Nephron progenitor cell (in vitro differentiated cells): ENCODE data around the gene TRPC5OS.

ENCODE experiments used
- DNase-seq: peaks from one replicate; pipeline ENCODE4 v3.0.0; 2021
- H3K27ac Mint-ChIP-seq: 2 replicates; pipeline ENCODE4 v1.8.0; 2021; ENCODE audit warnings: mild to moderate bottlenecking, moderate library complexity, mixed read lengths
- H3K27me3 Mint-ChIP-seq: 2 replicates; pipeline ENCODE4 v1.8.0; 2021; ENCODE audit warnings: mild to moderate bottlenecking, low read depth, mixed read lengths; ENCODE audit not compliant: poor library complexity
- H3K36me3 Mint-ChIP-seq: 2 replicates; pipeline ENCODE4 v1.8.0; 2021; ENCODE audit warnings: low read depth, mixed read lengths
- H3K4me1 Mint-ChIP-seq: 2 replicates; pipeline ENCODE4 v1.8.0; 2021; ENCODE audit warnings: mixed read lengths
- H3K4me3 Mint-ChIP-seq: 2 replicates; pipeline ENCODE4 v1.8.0; 2021; ENCODE audit warnings: mild to moderate bottlenecking, moderate library complexity, mixed read lengths
- H3K9me3 Mint-ChIP-seq: 2 replicates; pipeline ENCODE4 v1.8.0; 2021; ENCODE audit warnings: mild to moderate bottlenecking, moderate library complexity, mixed read lengths
- TF ChIP-seq, protein P1 (sequence below): fragments of 200-600 bp; sonication (generic); IDR thresholded peaks from 2 replicates; pipeline ENCODE4 v1.5.0; 2021; ENCODE audit warnings: antibody characterized with exemption

The TRPC5OS gene

GRCh38 chrX:111914398-111915090 is 38.6 kb downstream of the TRPC5OS start:
- Mint-ChIP-seq H3K27ac (peak overlapping the region; percentile 70), H3K27me3 (no peaks in the 10 kb centered on the region), H3K4me3 (no peak overlapping the region), H3K4me1 (peaks cover 13% of the 10 kb centered on the region), H3K36me3 (no peaks in the 10 kb centered on the region), H3K9me3 (no peaks in the 10 kb centered on the region)
- no peak for DNase-seq
- TF ChIP-seq, protein P1, sequence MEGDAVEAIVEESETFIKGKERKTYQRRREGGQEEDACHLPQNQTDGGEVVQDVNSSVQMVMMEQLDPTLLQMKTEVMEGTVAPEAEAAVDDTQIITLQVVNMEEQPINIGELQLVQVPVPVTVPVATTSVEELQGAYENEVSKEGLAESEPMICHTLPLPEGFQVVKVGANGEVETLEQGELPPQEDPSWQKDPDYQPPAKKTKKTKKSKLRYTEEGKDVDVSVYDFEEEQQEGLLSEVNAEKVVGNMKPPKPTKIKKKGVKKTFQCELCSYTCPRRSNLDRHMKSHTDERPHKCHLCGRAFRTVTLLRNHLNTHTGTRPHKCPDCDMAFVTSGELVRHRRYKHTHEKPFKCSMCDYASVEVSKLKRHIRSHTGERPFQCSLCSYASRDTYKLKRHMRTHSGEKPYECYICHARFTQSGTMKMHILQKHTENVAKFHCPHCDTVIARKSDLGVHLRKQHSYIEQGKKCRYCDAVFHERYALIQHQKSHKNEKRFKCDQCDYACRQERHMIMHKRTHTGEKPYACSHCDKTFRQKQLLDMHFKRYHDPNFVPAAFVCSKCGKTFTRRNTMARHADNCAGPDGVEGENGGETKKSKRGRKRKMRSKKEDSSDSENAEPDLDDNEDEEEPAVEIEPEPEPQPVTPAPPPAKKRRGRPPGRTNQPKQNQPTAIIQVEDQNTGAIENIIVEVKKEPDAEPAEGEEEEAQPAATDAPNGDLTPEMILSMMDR: no peak

- TF ChIP-seq, protein P1: no peak
- no peak overlapping the region for H3K27ac Mint-ChIP-seq
- peaks cover 13% of the 10 kb centered on the region for H3K4me1 Mint-ChIP-seq
- DNase-seq: no peak
- H3K9me3 Mint-ChIP-seq: no peaks in the 10 kb centered on the region
- H3K27me3 Mint-ChIP-seq: no peaks in the 10 kb centered on the region
- no peak overlapping the region for H3K4me3 Mint-ChIP-seq
- no peaks in the 10 kb centered on the region for H3K36me3 Mint-ChIP-seq
Measured at GRCh38 chrX:111917591-111917990, 41.6 kb downstream of the TRPC5OS start.

- no peak overlapping the region for H3K27ac Mint-ChIP-seq
- no peaks in the 10 kb centered on the region for H3K27me3 Mint-ChIP-seq
Measured at GRCh38 chrX:111928456-111928855, 52.5 kb downstream of the TRPC5OS start.

More at GRCh38 chrX:111928456-111928855, 52.5 kb downstream of the TRPC5OS start:
- H3K36me3 Mint-ChIP-seq: no peaks in the 10 kb centered on the region
- DNase-seq: no peak
- peaks cover 17% of the 10 kb centered on the region for H3K4me1 Mint-ChIP-seq
- no peak overlapping the region for H3K4me3 Mint-ChIP-seq
- no peaks in the 10 kb centered on the region for H3K9me3 Mint-ChIP-seq
- TF ChIP-seq, protein P1: no peak
